Adrenal gland (tissue), 12 donors: Measurements from ENCODE around the gene SCAPER. TPM values are rescaled to one million over a fixed set of nuclear protein-coding genes. Genes with fewer than 3 reads are reported as not detected.

Source experiments
- DNase-seq, 7 donors: peaks; one replicate each; pipeline ENCODE4 v3.0.0-alpha.2; 2019 to 2020
- H3K27ac ChIP-seq, 5 donors: fragments of 200-600 bp; sonication (generic) in 4 of 5; 1 replicate in 3 of 5; 2 replicates in 2 of 5; pipeline versions ENCODE4 v1.5.1 to v1.8.0; 2016 to 2020; ENCODE audit warnings: mild to moderate bottlenecking in 1 of 5
- H3K27me3 ChIP-seq: fragments of 200-600 bp; 2 replicates; pipeline ENCODE4 v1.8.0; 2021
- H3K36me3 ChIP-seq, 2 donors: fragments of 200-600 bp; replicated peaks in 1 of 2; 1 replicate in 1 of 2; 2 replicates in 1 of 2; pipeline versions ENCODE4 v1.5.1 to v1.8.0; 2018 to 2022
- H3K4me1 ChIP-seq, 2 donors: fragments of 200-600 bp; replicated peaks in 1 of 2; 1 replicate in 1 of 2; 2 replicates in 1 of 2; pipeline versions ENCODE4 v1.5.1 to v1.8.0; 2018 to 2021
- H3K4me3 ChIP-seq, 4 donors: fragments of 200-600 bp; sonication (generic) in 3 of 4; one replicate each; pipeline ENCODE4 v1.5.1; 2016 to 2018
- H3K9me3 ChIP-seq, 3 donors: fragments of 200-600 bp; sonication (generic) in 1 of 3; replicated peaks in 1 of 3; 1 replicate in 2 of 3; 2 replicates in 1 of 3; pipeline versions ENCODE4 v1.5.1 to v1.8.0; 2016 to 2021
- POLR2A ChIP-seq, 2 donors: fragments of 450-650 bp; IDR thresholded peaks; one replicate each; pipeline ENCODE4 v1.6.1; 2017; ENCODE audit warnings: antibody characterized with exemption in 2 of 2, mild to moderate bottlenecking in 2 of 2, moderate library complexity in 1 of 2
- WGBS, 4 donors: extraction: QIAGEN DNeasy Blood & Tissue Kit in 2 of 4; methylation state at CpG; one replicate each; pipeline versions ENCODE4 v1.1.5 to v1.1.7; 2013 to 2017; 5-methylcytosine and 5-hydroxymethylcytosine counted together
- intact Hi-C, 2 donors: fragments of 100-400 bp; cut with DNase I; formaldehyde crosslinking; loops; one replicate each; pipeline versions ENCODE4 v1.14.1 to v1.15.0; 2022 to 2023
- polyA plus RNA-seq, 3 donors: library from polyadenylated mRNA; stranded (reverse); fragments of 200-250 nt in 2 of 3; fragments of 350-450 nt in 1 of 3; fragmentation: Illumina TruSeq in 1 of 3; extraction: RNeasy Lipid Tissue Mini Kit (QIAGEN cat#74804) in 1 of 3; gene quantifications; one replicate each; pipeline ENCODE4 v1.2.3, GENCODE V29; 2013 to 2014
- total RNA-seq, 9 donors: library from RNA; depleted of rRNA in 4 of 9; stranded (reverse); fragments of >200 nt in 4 of 9; fragments of 120-200 nt in 1 of 9; fragmentation: NEBNext Ultra II Directional in 1 of 9; extraction: Animal tissue kit (Norgen Biotek cat#: 25700) in 1 of 9; gene quantifications; one replicate each; pipeline versions ENCODE4 v1.1.0 to v1.2.4, GENCODE V29; 2013 to 2023
- TF ChIP-seq, protein P1 (sequence below), 6 experiments: fragments of 450-650 bp in 4 of 6; fragments of 200-600 bp in 2 of 6; sonication (generic) in 1 of 6; IDR thresholded peaks; 1 replicate in 5 of 6; 2 replicates in 1 of 6; pipeline versions ENCODE4 v1.5.1 to v1.8.0; 2016 to 2021; ENCODE audit warnings: antibody characterized with exemption in 6 of 6, mild to moderate bottlenecking in 2 of 6, moderate library complexity in 1 of 6
- donor health status: healthy with polysubstance abuse.
- donor health status: Bipolar disorder and iron deficiency.
- donor health status: DM: yes; HTN: yes; CAD: no.
- donor health status: DM: no; HTN: no; CAD: no.
- donor health status: DM: no; HTN: no; CAD: no.
- donor health status: DM: yes; HTN: yes; CAD: no.

The SCAPER gene
- total and polyA plus RNA-seq, 12 donors: 3.9 to 95.3 (median 24.1) TPM

DNA sequence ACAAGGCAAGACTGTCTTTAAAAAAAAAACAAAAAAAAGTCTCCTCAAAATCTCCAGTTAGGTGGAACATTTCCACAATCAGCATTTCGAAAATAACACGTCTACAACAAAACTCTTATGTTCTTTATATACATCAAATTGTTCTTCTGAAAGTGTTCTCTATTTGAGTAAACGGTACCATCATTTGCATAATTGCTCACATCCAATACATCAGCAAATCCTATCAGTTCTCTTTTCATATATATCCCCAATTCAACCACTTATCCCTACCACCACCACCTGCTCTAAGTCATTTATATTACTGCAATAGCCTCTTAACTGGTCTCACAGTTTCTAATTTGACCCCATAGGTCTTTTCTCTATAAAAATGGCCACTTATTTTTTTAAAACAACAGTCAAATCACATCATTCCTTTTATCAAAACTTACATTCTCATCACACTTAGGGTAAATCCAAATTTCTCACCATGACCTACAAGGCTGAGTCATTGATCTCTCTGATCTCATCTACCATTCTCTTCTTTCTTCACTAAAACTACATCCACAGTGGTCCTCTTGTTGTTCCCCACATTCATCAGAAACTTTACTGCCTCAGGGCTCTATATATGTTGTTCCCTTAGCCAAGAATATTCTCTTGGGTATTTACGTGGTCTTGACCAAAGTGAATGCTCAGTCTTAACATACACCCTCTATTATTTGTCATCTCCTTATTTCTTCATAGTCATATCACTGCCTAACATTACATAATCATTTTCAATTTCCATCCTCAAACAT is 237.0 kb downstream of the SCAPER start:
- Histone ChIP-seq H3K9me3 (no peaks in the 10 kb centered on the region), H3K4me1 (peaks cover 3 to 5% of the 10 kb centered on the region in 2 donors), H3K27me3 (no peaks in the 10 kb centered on the region), H3K27ac (no peak overlapping the region), H3K36me3 (no peaks in the 10 kb centered on the region), H3K4me3 (no peak overlapping the region)
- intact Hi-C loops: no loop called here
- 95 to 97% (median 96%) methylated on average over 4 of the region's 4 CpGs for WGBS, 4 donors
- TF ChIP-seq, protein P1, sequence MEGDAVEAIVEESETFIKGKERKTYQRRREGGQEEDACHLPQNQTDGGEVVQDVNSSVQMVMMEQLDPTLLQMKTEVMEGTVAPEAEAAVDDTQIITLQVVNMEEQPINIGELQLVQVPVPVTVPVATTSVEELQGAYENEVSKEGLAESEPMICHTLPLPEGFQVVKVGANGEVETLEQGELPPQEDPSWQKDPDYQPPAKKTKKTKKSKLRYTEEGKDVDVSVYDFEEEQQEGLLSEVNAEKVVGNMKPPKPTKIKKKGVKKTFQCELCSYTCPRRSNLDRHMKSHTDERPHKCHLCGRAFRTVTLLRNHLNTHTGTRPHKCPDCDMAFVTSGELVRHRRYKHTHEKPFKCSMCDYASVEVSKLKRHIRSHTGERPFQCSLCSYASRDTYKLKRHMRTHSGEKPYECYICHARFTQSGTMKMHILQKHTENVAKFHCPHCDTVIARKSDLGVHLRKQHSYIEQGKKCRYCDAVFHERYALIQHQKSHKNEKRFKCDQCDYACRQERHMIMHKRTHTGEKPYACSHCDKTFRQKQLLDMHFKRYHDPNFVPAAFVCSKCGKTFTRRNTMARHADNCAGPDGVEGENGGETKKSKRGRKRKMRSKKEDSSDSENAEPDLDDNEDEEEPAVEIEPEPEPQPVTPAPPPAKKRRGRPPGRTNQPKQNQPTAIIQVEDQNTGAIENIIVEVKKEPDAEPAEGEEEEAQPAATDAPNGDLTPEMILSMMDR (IDR thresholded peaks at IDR 0.05): no peak
- no peak for TF ChIP-seq POLR2A (IDR thresholded peaks at IDR 0.05)
- no peak for DNase-seq

DNA sequence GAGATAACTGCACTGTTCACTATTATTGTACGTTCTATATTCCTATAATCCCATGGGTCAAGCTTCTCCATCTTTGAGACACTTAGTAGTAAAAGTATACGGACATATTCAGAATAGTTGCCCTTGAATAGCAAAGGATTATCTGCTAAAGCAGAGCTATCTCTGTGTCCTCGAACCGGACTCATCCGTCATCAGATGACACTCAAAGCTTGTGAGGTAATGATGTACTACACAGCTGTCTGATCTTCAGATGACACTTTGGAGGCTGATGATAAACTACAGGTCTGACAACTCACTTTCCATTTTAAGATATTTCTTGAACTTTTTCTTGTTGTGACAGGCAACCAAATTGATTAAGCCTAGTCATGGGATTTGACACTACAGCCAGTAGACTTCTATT is 240.2 kb downstream of the SCAPER start:
- DNase-seq: no peak
- 56 to 71% (median 62%) methylated on average over 5 of the region's 5 CpGs for WGBS, 4 donors
- Histone ChIP-seq H3K9me3 (no peaks in the 10 kb centered on the region), H3K27me3 (no peaks in the 10 kb centered on the region), H3K27ac (no peak overlapping the region), H3K4me1 (no peaks in the 10 kb centered on the region), H3K36me3 (no peaks in the 10 kb centered on the region), H3K4me3 (no peak overlapping the region)
- intact Hi-C loops: no loop called here
- TF ChIP-seq POLR2A (IDR thresholded peaks at IDR 0.05): no peak
- TF ChIP-seq, protein P1 (IDR thresholded peaks at IDR 0.05): no peak

DNA sequence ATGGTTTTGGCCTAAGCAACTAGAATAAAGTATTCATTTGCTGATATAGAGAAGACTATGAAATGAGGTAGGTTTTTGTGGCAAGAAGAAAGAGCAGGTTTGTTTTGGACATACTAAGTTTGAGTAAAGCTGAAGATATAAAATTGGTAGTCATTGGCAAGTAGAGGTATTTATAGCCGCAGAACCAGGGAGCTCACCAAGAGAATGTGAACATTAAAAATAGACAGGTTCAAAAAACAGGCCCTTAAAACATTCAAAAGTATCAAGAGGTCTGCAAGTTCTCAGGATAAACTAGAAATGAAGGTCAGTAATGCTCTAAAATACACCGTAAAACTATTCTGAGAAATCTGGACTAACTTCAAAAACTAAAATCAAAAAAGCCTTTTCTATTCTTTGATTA is 240.7 kb downstream of the SCAPER start:
- Histone ChIP-seq H3K36me3 (no peaks in the 10 kb centered on the region), H3K4me1 (no peaks in the 10 kb centered on the region), H3K27ac (no peak overlapping the region), H3K9me3 (no peaks in the 10 kb centered on the region), H3K4me3 (no peak overlapping the region), H3K27me3 (no peaks in the 10 kb centered on the region)
- no peak for DNase-seq
- TF ChIP-seq, protein P1 (IDR thresholded peaks at IDR 0.05): no peak
- no peak for TF ChIP-seq POLR2A (IDR thresholded peaks at IDR 0.05)
- 76 to 87% (median 82%) methylated on average over 2 of the region's 2 CpGs for WGBS, 4 donors
- intact Hi-C loops: no loop called here

DNA sequence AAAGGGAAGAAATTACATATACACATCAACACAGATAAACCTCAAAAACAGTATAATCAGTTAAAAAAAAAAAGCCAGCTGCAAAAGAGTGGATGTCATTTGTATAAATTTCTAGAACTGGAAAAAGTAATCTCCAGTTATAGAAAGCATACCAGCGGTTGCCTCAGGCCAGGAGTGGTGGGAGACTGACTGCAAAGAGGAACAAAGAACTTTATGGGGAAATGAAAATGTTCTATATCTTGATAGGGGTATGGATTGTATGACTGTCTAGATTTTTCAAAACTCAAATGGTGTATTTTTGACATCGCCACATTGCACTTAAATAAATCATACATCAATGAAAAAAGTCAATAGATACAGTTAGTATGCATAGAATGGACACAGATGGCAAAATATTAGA is 241.6 kb downstream of the SCAPER start:
- intact Hi-C loops: no loop called here
- Histone ChIP-seq H3K9me3 (no peaks in the 10 kb centered on the region), H3K27ac (no peak overlapping the region), H3K27me3 (no peaks in the 10 kb centered on the region), H3K36me3 (no peaks in the 10 kb centered on the region), H3K4me3 (no peak overlapping the region), H3K4me1 (no peaks in the 10 kb centered on the region)
- TF ChIP-seq POLR2A (IDR thresholded peaks at IDR 0.05): no peak
- TF ChIP-seq, protein P1 (IDR thresholded peaks at IDR 0.05): no peak
- WGBS, 4 donors: 88 to 94% (median 89%) methylated on average over 2 of the region's 2 CpGs
- DNase-seq: no peak
